HCT116 (cell line): ENCODE measurements around the gene ZNF784. TPM values are rescaled to one million over a fixed set of nuclear protein-coding genes. Genes with fewer than 3 reads are reported as not detected.

Experiments
- ATAC-seq: fragments of 200-7000 bp; cut with Tn5 transposase; 2 replicates; pipeline ENCODE4 v1.9.1; 2020; ENCODE audit warnings: mild to moderate bottlenecking, moderate library complexity
- BruUV-seq: library from RNA; stranded (reverse); fragments of 400-500 nt; replicated peaks from 2 replicates; lab custom pipeline; 2021; lab: Mats Ljungman, UMichigan
- CTCF ChIA-PET: fragments of 300-600 bp; sonication (Branson Sonifier 250); formaldehyde crosslinking; loops from one replicate; lab custom pipeline; 2021; ENCODE audit warnings: antibody characterized with exemption; lab: Charles Lee
- POLR2A ChIA-PET: fragments of 300-600, 350-600 bp; sonication (Branson Sonifier 250); formaldehyde crosslinking; loops from one replicate; lab custom pipeline; 2021; ENCODE audit warnings: antibody characterized with exemption; lab: Charles Lee
- RAD21 ChIA-PET, 2 experiments: fragments of 300-600 bp; sonication (Branson Sonifier 250); formaldehyde crosslinking; loops; one replicate each; lab custom pipeline; 2023; ENCODE audit warnings: low total read pairs in 2 of 2; ENCODE audit not compliant: uncharacterized antibody in 2 of 2, unreplicated experiment in 2 of 2, low non-redundant PET in 1 of 2; lab: Charles Lee
- DNase-seq: peaks from one replicate; pipeline ENCODE4 v3.0.0-alpha.2; 2010; ENCODE audit warnings: low read depth, low spot score
- H2AFZ ChIP-seq: fragments of 200-600 bp; shearing (Covaris generic), sonication (generic); 2 replicates; pipeline ENCODE4 v1.6.1; 2017; ENCODE audit warnings: low read depth, mixed run types, mixed read lengths, antibody characterized with exemption, low read length; ENCODE audit not compliant: poor library complexity, severe bottlenecking
- H3K27ac ChIP-seq: 2 replicates; pipeline ENCODE4 v1.5.1; 2012; ENCODE audit warnings: low read depth, low read length
- H3K27me3 ChIP-seq: fragments of 200-600 bp; sonication (generic); 2 replicates; pipeline ENCODE4 v1.6.1; 2016; ENCODE audit warnings: mixed run types, low read length, mixed read lengths; ENCODE audit not compliant: insufficient read depth
- H3K36me3 ChIP-seq, 2 experiments: fragments of 200-500 bp in 1 of 2; fragments of 200-600 bp in 1 of 2; sonication (Bioruptor generic) in 1 of 2; sonication (generic) in 1 of 2; 2 replicates each; pipeline versions ENCODE4 v1.5.1 to v1.6.1; 2014 to 2016; ENCODE audit warnings: low read length in 2 of 2, inconsistent platforms in 1 of 2, mixed read lengths in 1 of 2, mixed run types in 1 of 2; ENCODE audit not compliant: insufficient read depth in 2 of 2, control insufficient read depth in 1 of 2
- H3K4me1 ChIP-seq, 2 experiments: fragments of 200-600 bp in 1 of 2; sonication (generic) in 1 of 2; 2 replicates each; pipeline versions ENCODE4 v1.5.1 to v1.6.1; 2012 to 2017; ENCODE audit warnings: low read length in 2 of 2, inconsistent platforms in 1 of 2, mild to moderate bottlenecking in 1 of 2, mixed read lengths in 1 of 2, mixed run types in 1 of 2, moderate library complexity in 1 of 2; ENCODE audit not compliant: insufficient read depth in 2 of 2, control insufficient read depth in 1 of 2
- H3K4me2 ChIP-seq: fragments of 200-600 bp; sonication (generic); 2 replicates; pipeline ENCODE4 v1.6.1; 2017; ENCODE audit warnings: mixed run types, low read length, mixed read lengths
- H3K4me3 ChIP-seq, 2 experiments: fragments of 200-600 bp in 1 of 2; sonication (generic) in 1 of 2; replicated peaks in 1 of 2; 2 replicates each; pipeline ENCODE4 v1.5.1; 2011 to 2016; ENCODE audit warnings: low read length in 2 of 2, control low read depth in 1 of 2, low read depth in 1 of 2, mild to moderate bottlenecking in 1 of 2, mixed read lengths in 1 of 2, mixed run types in 1 of 2
- H3K79me2 ChIP-seq: fragments of 200-600 bp; sonication (generic); 2 replicates; pipeline ENCODE4 v1.6.1; 2017; ENCODE audit warnings: mild to moderate bottlenecking, mixed run types, low read length, moderate library complexity, mixed read lengths; ENCODE audit not compliant: insufficient read depth
- H3K9ac ChIP-seq: fragments of 200-600 bp; sonication (generic); 2 replicates; pipeline ENCODE4 v1.6.1; 2016; ENCODE audit warnings: low read length, mixed read lengths
- H3K9me2 ChIP-seq: fragments of 200-600 bp; sonication (generic), shearing (Covaris generic); 2 replicates; pipeline ENCODE4 v1.6.1; 2017; ENCODE audit warnings: mixed run types, mild to moderate bottlenecking, moderate library complexity; ENCODE audit not compliant: insufficient read depth
- H3K9me3 ChIP-seq, 2 experiments: fragments of 200-500 bp in 1 of 2; fragments of 200-600 bp in 1 of 2; sonication (Bioruptor generic) in 1 of 2; sonication (generic) in 1 of 2; 2 replicates each; pipeline ENCODE4 v1.6.1; 2014 to 2017; ENCODE audit warnings: low read length in 2 of 2, mixed read lengths in 2 of 2, inconsistent platforms in 1 of 2, low read depth in 1 of 2, mild to moderate bottlenecking in 1 of 2, mixed run types in 1 of 2, moderate library complexity in 1 of 2; ENCODE audit not compliant: control insufficient read depth in 1 of 2, insufficient read depth in 1 of 2
- H4K20me1 ChIP-seq: fragments of 200-600 bp; sonication (generic), shearing (Covaris generic); 2 replicates; pipeline ENCODE4 v1.6.1; 2017; ENCODE audit warnings: mixed run types, mild to moderate bottlenecking, moderate library complexity; ENCODE audit not compliant: insufficient read depth
- ATF3 ChIP-seq: IDR thresholded peaks from 2 replicates; pipeline ENCODE4 v1.6.1; 2012
- CEBPB ChIP-seq: IDR thresholded peaks from 2 replicates; pipeline ENCODE4 v1.6.1; 2012; ENCODE audit warnings: low read depth
- CTCF ChIP-seq, 3 experiments: fragments of 200-600 bp in 1 of 3; sonication (generic) in 1 of 3; IDR thresholded peaks in 2 of 3; conservative IDR thresholded peaks in 1 of 3; 2 replicates each; pipeline ENCODE4 v1.5.1; 2012 to 2017; ENCODE audit warnings: low read depth in 2 of 3, low read length in 2 of 3, antibody characterized with exemption in 1 of 3, borderline replicate concordance in 1 of 3, control low read depth in 1 of 3, mild to moderate bottlenecking in 1 of 3, mixed read lengths in 1 of 3, mixed run types in 1 of 3, moderate library complexity in 1 of 3; ENCODE audit not compliant: insufficient read depth in 1 of 3
- EGR1 ChIP-seq: IDR thresholded peaks from 2 replicates; pipeline ENCODE4 v1.6.1; 2012; ENCODE audit warnings: low read depth
- JUND ChIP-seq: IDR thresholded peaks from 2 replicates; pipeline ENCODE4 v1.6.1; 2012
- POLR2A ChIP-seq: IDR thresholded peaks from 2 replicates; pipeline ENCODE4 v1.7.0; 2011; ENCODE audit warnings: borderline replicate concordance; ENCODE audit not compliant: insufficient read depth, insufficient read length; ENCODE audit errors: extremely low read depth
- POLR2AphosphoS5 ChIP-seq: IDR thresholded peaks from 2 replicates; pipeline ENCODE4 v1.6.1; 2011; ENCODE audit warnings: mild to moderate bottlenecking, low read depth, low read length, moderate library complexity
- SIN3A ChIP-seq: IDR thresholded peaks from 2 replicates; pipeline ENCODE4 v1.6.1; 2012; ENCODE audit warnings: low read depth
- TCF7L2 ChIP-seq: IDR thresholded peaks from 2 replicates; pipeline ENCODE4 v1.7.0; 2011; ENCODE audit warnings: borderline replicate concordance, inconsistent platforms; ENCODE audit not compliant: insufficient read depth, insufficient read length; ENCODE audit errors: extremely low read depth
- ZNF274 ChIP-seq: fragments of 200-500 bp; sonication (Bioruptor generic); IDR thresholded peaks from 2 replicates; pipeline ENCODE4 v1.6.1; 2014; ENCODE audit warnings: mild to moderate bottlenecking, low read depth, low read length, inconsistent platforms
- intact Hi-C: fragments of 100-400 bp; cut with micrococcal nuclease; formaldehyde crosslinking; loops from 2 replicates; pipeline ENCODE4 v1.10.0; 2022
- total RNA-seq: library from RNA; stranded (reverse); gene quantifications from one replicate; pipeline ENCODE4 v1.2.1, GENCODE V29; 2021; ENCODE audit not compliant: unreplicated experiment

The ZNF784 gene
- total RNA-seq, 1 experiment from 2014 or later: 5.3 TPM

GRCh38 chr19:55586976-55587668 is 37.2 kb downstream of the ZNF784 start:
- Histone ChIP-seq H3K4me2 (peak overlapping the region; percentile 80), H4K20me1 (no peaks in the 10 kb centered on the region), H2AFZ (peak overlapping the region; percentile 98), H3K27ac (no peak overlapping the region; the same call in 1 of the 2 replicates), H3K9me2 (no peaks in the 10 kb centered on the region), H3K27me3 (no peaks in the 10 kb centered on the region), H3K4me3 (peak overlapping the region; percentile 23 to 28), H3K79me2 (no peaks in the 10 kb centered on the region), H3K9ac (0 out of 2 replicates have a peak overlapping the region, but pooled peaks have one; percentile 26), H3K4me1 (peaks cover 11 to 22% of the 10 kb centered on the region in 2 experiments), H3K9me3 (no peaks in the 10 kb centered on the region), H3K36me3 (no peaks in the 10 kb centered on the region)
- POLR2A ChIA-PET: interaction anchor here (1.9 kb wide), 1 partner anchor 12 kb away, joined by 6 read pairs; the partner anchor contains the start of gene FIZ1
- intact Hi-C loops: loop anchor here (5.0 kb wide), 1 partner anchor 40 kb away; the partner anchor contains the start of gene SBK3
- RAD21 ChIA-PET: interaction anchor here in 1 of 2 experiments (0.9 kb wide), 1 partner anchor 17 kb away, joined by 3 read pairs; no protein-coding TSS in a partner anchor
- no peak for TF ChIP-seq TCF7L2
- peak; percentile 39; the same call in 1 of the 2 replicates for TF ChIP-seq POLR2AphosphoS5
- no peak for TF ChIP-seq POLR2A
- no TSS peak for BruUV-seq
- ATAC-seq (peak; percentile 94), DNase-seq (peak; percentile 85)
- CTCF ChIA-PET: interaction anchor here (1.0 to 1.8 kb wide), 2 partner anchors 12 to 19 kb away, joined by 3 to 4 read pairs; partner anchors contain the start of gene FIZ1

GRCh38 chr19:55585658-55586339 is 38.6 kb downstream of the ZNF784 start:
- Histone ChIP-seq H4K20me1 (no peaks in the 10 kb centered on the region), H3K9me2 (no peaks in the 10 kb centered on the region), H3K4me1 (peaks cover 14 to 22% of the 10 kb centered on the region in 2 experiments), H2AFZ (no peak overlapping the region), H3K27me3 (no peaks in the 10 kb centered on the region), H3K36me3 (no peaks in the 10 kb centered on the region), H3K9ac (no peak overlapping the region), H3K27ac (no peak overlapping the region), H3K79me2 (no peaks in the 10 kb centered on the region), H3K4me2 (no peak overlapping the region), H3K9me3 (no peaks in the 10 kb centered on the region), H3K4me3 (no peak overlapping the region)
- RAD21 ChIA-PET: no interaction called here
- POLR2A ChIA-PET: no interaction called here
- TF ChIP-seq CEBPB: no peak
- TF ChIP-seq EGR1: no peak
- TF ChIP-seq TCF7L2: no peak
- no peak for TF ChIP-seq SIN3A
- TF ChIP-seq ATF3: no peak
- no peak for TF ChIP-seq CTCF (IDR thresholded peaks at IDR 0.05 in 2 of 3, conservative IDR thresholded peaks at IDR 0.05 in 1 of 3; ENCODE audit: borderline replicate concordance in 1 of 3, insufficient read depth in 1 of 3, low read depth in 2 of 3, low read length in 2 of 3)
- TF ChIP-seq JUND: no peak
- no peak for TF ChIP-seq ZNF274
- ATAC-seq (no peak), DNase-seq (no peak)
- intact Hi-C loops: loop anchor here (5.0 kb wide), 1 partner anchor 38 kb away; the partner anchor contains the start of gene SBK3
- BruUV-seq: no TSS peak
- CTCF ChIA-PET: no interaction called here
